Stimulated activated CD8-positive, alpha-beta memory T cell treated with anti-CD3 and anti-CD28 coated beads, Interleukin-12 subunit alpha, Interleukin-12 subunit beta, amount 100 ng/mL, for 4 hours (primary cell): ENCODE data around the gene TNFAIP6.
A peak's percentile ranks its signal among the peaks of the same experiment; 100 is the strongest.

Source experiments
- DNase-seq: peaks from one replicate; pipeline ENCODE4 v3.0.0-alpha.2; 2020; ENCODE audit warnings: low read depth

The TNFAIP6 gene

GRCh38 chr2:151359768-151360461 is 2.5 kb downstream of the TNFAIP6 start:
- DNase-seq, result no peak

- no peak for DNase-seq
These were observed 4.4 kb downstream of the TNFAIP6 start for GRCh38 chr2:151361674-151362370.

- no peak for DNase-seq
These were observed 6.3 kb downstream of the TNFAIP6 start for GRCh38 chr2:151363709-151364108.

GRCh38 chr2:151367571-151367970 is 10.2 kb downstream of the TNFAIP6 start:
- no peak for DNase-seq

- no peak for DNase-seq
These were observed 17.0 kb downstream of the TNFAIP6 start for GRCh38 chr2:151374436-151374835.

- DNase-seq, result no peak
These were observed 21.8 kb downstream of the TNFAIP6 start for GRCh38 chr2:151379169-151379568.

- no peak for DNase-seq
These were observed 23.3 kb downstream of the TNFAIP6 start for GRCh38 chr2:151380580-151381235.

- no peak for DNase-seq
These were observed 23.9 kb downstream of the TNFAIP6 start for GRCh38 chr2:151381266-151381665.

- DNase-seq, result no peak
These were observed 30.6 kb downstream of the TNFAIP6 start for GRCh38 chr2:151388011-151388410.

GRCh38 chr2:151391436-151391835 is 34.0 kb downstream of the TNFAIP6 start:
- DNase-seq, result no peak

GRCh38 chr2:151394509-151394908 is 37.1 kb downstream of the TNFAIP6 start:
- no peak for DNase-seq

GRCh38 chr2:151395509-151396374 is 38.4 kb downstream of the TNFAIP6 start:
- DNase-seq, result no peak

GRCh38 chr2:151399981-151400380 is 42.6 kb downstream of the TNFAIP6 start:
- no peak for DNase-seq

GRCh38 chr2:151401149-151401548 is 43.8 kb downstream of the TNFAIP6 start:
- no peak for DNase-seq

- no peak for DNase-seq
These were observed 46.5 kb downstream of the TNFAIP6 start for GRCh38 chr2:151403914-151404313.

GRCh38 chr2:151405376-151405775 is 48.0 kb downstream of the TNFAIP6 start:
- no peak for DNase-seq

GRCh38 chr2:151407281-151407680 is 49.9 kb downstream of the TNFAIP6 start:
- DNase-seq, result no peak

GRCh38 chr2:151408788-151409600 is 51.6 kb downstream of the TNFAIP6 start:
- DNase-seq, result no peak

- peak; percentile 62 for DNase-seq
These were observed 52.5 kb downstream of the TNFAIP6 start, which contains the start of gene RIF1 for GRCh38 chr2:151409601-151410484. Gene RIF1 (plus strand): TSS chr2:151409902. CDS start chr2:151410424, 522 bp downstream.

GRCh38 chr2:151410485-151410834 is 53.1 kb downstream of the TNFAIP6 start:
- DNase-seq, result peak; percentile 15
